ENCODE data around the gene PLAGL2.

DNA sequence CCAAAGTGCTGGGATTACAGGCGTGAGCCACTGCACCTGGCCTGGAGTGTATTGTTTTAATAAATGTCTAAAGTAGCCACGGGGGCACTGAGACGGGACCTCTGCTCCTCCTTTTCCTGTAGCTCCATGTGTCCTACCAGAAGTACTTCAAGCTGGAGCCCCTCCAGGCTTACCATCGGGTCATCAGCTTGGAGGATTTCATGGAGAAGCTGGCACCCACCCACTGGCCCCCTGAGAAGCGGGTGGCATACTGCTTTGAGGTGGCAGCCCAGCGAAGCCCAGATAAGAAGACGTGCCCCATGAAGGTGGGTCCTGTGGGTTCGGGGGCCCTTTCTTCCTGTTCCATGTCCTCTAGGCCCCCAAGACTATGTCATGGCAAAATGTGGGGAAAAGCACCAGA lies 7.6 kb upstream of the PLAGL2 start:
- TF ChIP-seq CEBPB (IDR thresholded peaks at IDR 0.05; ENCODE audit: low read depth, low read length) = no peak
- no peak for TF ChIP-seq RFX5 (IDR thresholded peaks at IDR 0.05; ENCODE audit: low read depth, low read length)
- no peak for TF ChIP-seq RCOR1 (IDR thresholded peaks at IDR 0.05; ENCODE audit: insufficient replicate concordance, low read length)
- no peak for TF ChIP-seq POLR2A (IDR thresholded peaks at IDR 0.05; ENCODE audit: low read depth, low read length)
- TF ChIP-seq, protein P1, sequence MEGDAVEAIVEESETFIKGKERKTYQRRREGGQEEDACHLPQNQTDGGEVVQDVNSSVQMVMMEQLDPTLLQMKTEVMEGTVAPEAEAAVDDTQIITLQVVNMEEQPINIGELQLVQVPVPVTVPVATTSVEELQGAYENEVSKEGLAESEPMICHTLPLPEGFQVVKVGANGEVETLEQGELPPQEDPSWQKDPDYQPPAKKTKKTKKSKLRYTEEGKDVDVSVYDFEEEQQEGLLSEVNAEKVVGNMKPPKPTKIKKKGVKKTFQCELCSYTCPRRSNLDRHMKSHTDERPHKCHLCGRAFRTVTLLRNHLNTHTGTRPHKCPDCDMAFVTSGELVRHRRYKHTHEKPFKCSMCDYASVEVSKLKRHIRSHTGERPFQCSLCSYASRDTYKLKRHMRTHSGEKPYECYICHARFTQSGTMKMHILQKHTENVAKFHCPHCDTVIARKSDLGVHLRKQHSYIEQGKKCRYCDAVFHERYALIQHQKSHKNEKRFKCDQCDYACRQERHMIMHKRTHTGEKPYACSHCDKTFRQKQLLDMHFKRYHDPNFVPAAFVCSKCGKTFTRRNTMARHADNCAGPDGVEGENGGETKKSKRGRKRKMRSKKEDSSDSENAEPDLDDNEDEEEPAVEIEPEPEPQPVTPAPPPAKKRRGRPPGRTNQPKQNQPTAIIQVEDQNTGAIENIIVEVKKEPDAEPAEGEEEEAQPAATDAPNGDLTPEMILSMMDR (conservative IDR thresholded peaks at IDR 0.05; ENCODE audit: low read depth, low read length) = no peak

Measured in IMR-90 (cell line).